ENCODE measurements around the gene CDKN1A.

Gene CDKN1A

DNA sequence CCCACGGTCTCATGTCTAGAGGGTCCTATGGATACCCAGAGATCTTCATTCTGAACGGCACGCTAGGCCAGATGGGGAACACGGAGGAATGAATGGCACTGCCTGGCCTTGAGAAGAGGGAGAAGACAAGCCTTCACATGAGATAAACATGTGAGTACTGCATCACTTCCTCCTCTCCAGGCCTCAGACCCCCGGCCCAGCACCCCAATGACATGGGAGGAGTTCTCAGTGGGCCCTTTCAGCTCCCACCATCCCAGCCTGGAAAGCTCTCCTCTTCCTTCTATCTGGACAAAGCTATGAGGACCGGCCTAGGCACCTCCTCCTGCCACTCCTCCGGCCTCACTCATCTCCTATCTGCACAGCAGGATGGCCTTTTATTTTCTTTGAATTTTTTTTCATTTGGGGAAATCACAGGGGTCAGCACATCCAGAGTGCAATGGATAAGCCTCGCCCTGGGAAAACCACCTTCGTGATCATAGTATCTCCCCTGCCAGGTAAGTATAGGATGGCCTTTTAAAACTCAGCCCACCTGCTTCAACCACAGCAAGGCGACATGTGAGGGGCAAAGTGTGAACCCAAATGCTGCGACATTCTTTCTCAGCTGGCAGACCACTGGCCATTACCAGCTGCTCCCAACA, 39.2 kb upstream of the CDKN1A start:
- Histone ChIP-seq H3K9me2 (replicated peaks; ENCODE audit: insufficient read depth, low read length) (no peaks in the 10 kb centered on the region), H3K4me1 (ENCODE audit: low read length) (no peaks in the 10 kb centered on the region), H3K79me2 (ENCODE audit: low read length) (no peaks in the 10 kb centered on the region), H3F3A (ENCODE audit: insufficient read depth, low read length) (no peaks in the 10 kb centered on the region), H3K27ac (ENCODE audit: low read length) (no peak overlapping the region), H4K20me1 (ENCODE audit: insufficient read depth, low read length) (no peaks in the 10 kb centered on the region), H3K4me3 (ENCODE audit: low read length) (no peak overlapping the region), H3K27me3 (replicated peaks; ENCODE audit: insufficient read depth, low read length) (no peaks in the 10 kb centered on the region), H3K4me2 (ENCODE audit: low read depth, low read length) (no peak overlapping the region), H3K36me3 (replicated peaks; ENCODE audit: insufficient read depth, low read length) (no peaks in the 10 kb centered on the region), H3K9me3 (replicated peaks; ENCODE audit: insufficient read depth, low read length) (no peaks in the 10 kb centered on the region), H3K9ac (ENCODE audit: low read length) (no peak overlapping the region), H2AFZ (ENCODE audit: low read length) (no peak overlapping the region)
- DNase-seq = no peak
- TF ChIP-seq, protein P1, sequence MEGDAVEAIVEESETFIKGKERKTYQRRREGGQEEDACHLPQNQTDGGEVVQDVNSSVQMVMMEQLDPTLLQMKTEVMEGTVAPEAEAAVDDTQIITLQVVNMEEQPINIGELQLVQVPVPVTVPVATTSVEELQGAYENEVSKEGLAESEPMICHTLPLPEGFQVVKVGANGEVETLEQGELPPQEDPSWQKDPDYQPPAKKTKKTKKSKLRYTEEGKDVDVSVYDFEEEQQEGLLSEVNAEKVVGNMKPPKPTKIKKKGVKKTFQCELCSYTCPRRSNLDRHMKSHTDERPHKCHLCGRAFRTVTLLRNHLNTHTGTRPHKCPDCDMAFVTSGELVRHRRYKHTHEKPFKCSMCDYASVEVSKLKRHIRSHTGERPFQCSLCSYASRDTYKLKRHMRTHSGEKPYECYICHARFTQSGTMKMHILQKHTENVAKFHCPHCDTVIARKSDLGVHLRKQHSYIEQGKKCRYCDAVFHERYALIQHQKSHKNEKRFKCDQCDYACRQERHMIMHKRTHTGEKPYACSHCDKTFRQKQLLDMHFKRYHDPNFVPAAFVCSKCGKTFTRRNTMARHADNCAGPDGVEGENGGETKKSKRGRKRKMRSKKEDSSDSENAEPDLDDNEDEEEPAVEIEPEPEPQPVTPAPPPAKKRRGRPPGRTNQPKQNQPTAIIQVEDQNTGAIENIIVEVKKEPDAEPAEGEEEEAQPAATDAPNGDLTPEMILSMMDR (IDR thresholded peaks at IDR 0.05; ENCODE audit: low read length) = no peak
- TF ChIP-seq EZH2phosphoT487 (IDR thresholded peaks at IDR 0.05; ENCODE audit: low read length) = no peak
- no peak for TF ChIP-seq EZH2 (optimal IDR thresholded peaks at IDR 0.05; ENCODE audit: low read depth, low read length)

DNA sequence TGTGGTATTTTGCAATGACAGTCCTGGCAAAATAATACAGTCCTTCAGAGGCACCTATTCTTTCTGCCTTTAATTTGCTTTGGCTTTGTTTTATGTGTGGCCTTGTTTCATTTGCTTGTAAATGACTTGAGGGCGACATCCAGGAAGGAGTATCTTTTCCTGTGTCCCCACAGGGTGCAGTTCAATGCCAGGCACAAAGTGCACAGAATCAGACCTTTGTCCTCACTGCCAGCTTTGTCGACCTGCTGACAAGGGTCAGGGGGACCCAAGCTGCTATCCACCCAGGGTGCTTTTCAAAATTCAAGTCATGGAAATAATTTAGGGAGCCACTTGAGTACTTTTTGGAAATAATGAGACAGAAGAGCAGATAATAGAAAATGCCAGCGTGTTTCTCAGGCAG, 37.0 kb upstream of the CDKN1A start:
- TF ChIP-seq EZH2 (optimal IDR thresholded peaks at IDR 0.05; ENCODE audit: low read depth, low read length) (no peak), EZH2phosphoT487 (IDR thresholded peaks at IDR 0.05; ENCODE audit: low read length) (no peak)
- TF ChIP-seq, protein P1 (IDR thresholded peaks at IDR 0.05; ENCODE audit: low read length) = no peak
- H3K4me3 ChIP-seq (ENCODE audit: low read length) = no peak overlapping the region

DNA sequence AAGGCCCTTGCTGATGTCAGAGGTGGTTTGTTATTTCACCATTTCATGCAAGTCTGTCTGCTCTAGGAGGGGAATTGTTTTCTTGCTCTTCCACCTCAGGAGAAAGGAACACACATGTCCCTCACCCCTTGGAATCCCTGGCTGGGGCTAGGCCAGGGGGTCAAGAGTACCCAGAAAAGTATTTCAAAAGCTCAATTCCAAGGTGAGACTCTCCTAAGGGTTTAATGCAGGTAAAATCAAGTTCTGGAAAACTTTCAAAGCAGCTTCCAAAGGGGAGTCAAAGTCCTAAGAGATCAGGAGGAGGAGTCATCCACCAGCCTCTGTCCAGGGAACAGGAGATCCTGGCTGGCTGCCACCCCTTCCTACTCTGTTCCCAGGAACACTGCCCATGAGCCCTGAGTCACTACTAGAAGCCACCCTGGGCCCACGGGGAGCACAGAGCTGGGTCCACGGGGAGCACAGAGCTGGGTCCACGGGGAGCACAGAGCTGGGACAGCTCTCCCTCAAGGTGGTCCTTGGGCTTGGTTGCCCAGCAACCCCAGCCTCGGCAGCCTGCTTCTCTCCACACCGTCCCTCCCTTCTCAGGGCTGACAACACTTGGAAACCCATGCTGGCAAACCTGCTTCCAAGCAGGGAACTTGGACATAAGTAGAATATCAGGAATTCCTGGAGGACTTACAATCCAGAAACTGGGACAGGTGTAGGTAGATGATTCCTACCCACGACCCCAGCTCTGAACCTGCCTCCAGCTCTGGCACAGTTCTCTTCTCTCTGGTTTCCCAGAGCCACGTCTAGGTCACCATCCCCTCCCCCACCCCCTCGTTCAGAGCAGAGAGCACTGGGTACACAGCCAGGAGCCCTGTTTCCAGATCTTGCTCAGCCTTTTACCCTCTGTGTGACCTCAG, 35.3 kb upstream of the CDKN1A start:
- Histone ChIP-seq H2AFZ (ENCODE audit: low read length) (no peak overlapping the region), H3K4me3 (ENCODE audit: low read length) (no peak overlapping the region), H3K9ac (ENCODE audit: low read length) (no peak overlapping the region), H3K27ac (ENCODE audit: low read length) (no peak overlapping the region), H3F3A (ENCODE audit: insufficient read depth, low read length) (no peaks in the 10 kb centered on the region), H3K4me1 (ENCODE audit: low read length) (no peaks in the 10 kb centered on the region), H3K27me3 (replicated peaks; ENCODE audit: insufficient read depth, low read length) (no peaks in the 10 kb centered on the region), H4K20me1 (ENCODE audit: insufficient read depth, low read length) (no peaks in the 10 kb centered on the region), H3K79me2 (ENCODE audit: low read length) (no peaks in the 10 kb centered on the region), H3K9me2 (replicated peaks; ENCODE audit: insufficient read depth, low read length) (no peaks in the 10 kb centered on the region), H3K36me3 (replicated peaks; ENCODE audit: insufficient read depth, low read length) (no peaks in the 10 kb centered on the region), H3K4me2 (ENCODE audit: low read depth, low read length) (no peak overlapping the region), H3K9me3 (replicated peaks; ENCODE audit: insufficient read depth, low read length) (no peaks in the 10 kb centered on the region)
- TF ChIP-seq, protein P1 (IDR thresholded peaks at IDR 0.05; ENCODE audit: low read length) = no peak
- TF ChIP-seq EZH2 (optimal IDR thresholded peaks at IDR 0.05; ENCODE audit: low read depth, low read length) = no peak
- no peak for DNase-seq

More for the DNA sequence above, 37.0 kb upstream of the CDKN1A start:
- DNase-seq = no peak
- Histone ChIP-seq H3K79me2 (ENCODE audit: low read length) (no peaks in the 10 kb centered on the region), H4K20me1 (ENCODE audit: insufficient read depth, low read length) (no peaks in the 10 kb centered on the region), H3K27me3 (replicated peaks; ENCODE audit: insufficient read depth, low read length) (no peaks in the 10 kb centered on the region), H3K36me3 (replicated peaks; ENCODE audit: insufficient read depth, low read length) (no peaks in the 10 kb centered on the region), H3K9me2 (replicated peaks; ENCODE audit: insufficient read depth, low read length) (no peaks in the 10 kb centered on the region), H3F3A (ENCODE audit: insufficient read depth, low read length) (no peaks in the 10 kb centered on the region), H3K27ac (ENCODE audit: low read length) (no peak overlapping the region), H3K4me1 (ENCODE audit: low read length) (no peaks in the 10 kb centered on the region), H3K9ac (ENCODE audit: low read length) (no peak overlapping the region), H2AFZ (ENCODE audit: low read length) (no peak overlapping the region), H3K4me2 (ENCODE audit: low read depth, low read length) (no peak overlapping the region), H3K9me3 (replicated peaks; ENCODE audit: insufficient read depth, low read length) (no peaks in the 10 kb centered on the region)

Data from MM.1S (cell line).